22Rv1 (cell line): ENCODE data around the gene GMFB.

ENCODE experiments used
- ZFX ChIP-seq: fragments of 450-650 bp; IDR thresholded peaks from 2 replicates; pipeline ENCODE4 v1.6.1; 2017; ENCODE audit warnings: antibody characterized with exemption, borderline replicate concordance
- TF ChIP-seq, protein P1 (sequence below): fragments of 450-650 bp; IDR thresholded peaks from 2 replicates; pipeline ENCODE4 v1.5.1; 2017; ENCODE audit warnings: mild to moderate bottlenecking

DNA sequence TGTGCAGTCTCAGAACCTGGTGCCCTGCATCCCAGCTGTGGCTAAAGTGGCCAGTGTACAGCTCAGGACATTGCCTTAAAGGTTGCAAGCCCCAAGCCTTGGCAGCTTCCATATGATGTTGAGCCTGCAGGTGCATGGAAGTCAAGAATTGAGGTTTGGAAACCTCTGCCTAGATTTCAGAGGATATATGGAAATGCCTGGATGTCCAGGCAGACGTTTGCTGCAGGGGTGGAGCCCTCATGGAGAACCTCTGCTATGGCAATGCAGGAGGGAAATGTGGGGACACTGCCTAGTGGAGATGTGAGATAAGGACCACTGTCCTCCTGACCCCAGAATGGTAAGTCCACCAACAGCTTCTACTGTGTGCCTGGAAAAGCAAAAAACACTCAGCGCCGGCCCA is 29.7 kb downstream of the GMFB start:
- TF ChIP-seq, protein P1, sequence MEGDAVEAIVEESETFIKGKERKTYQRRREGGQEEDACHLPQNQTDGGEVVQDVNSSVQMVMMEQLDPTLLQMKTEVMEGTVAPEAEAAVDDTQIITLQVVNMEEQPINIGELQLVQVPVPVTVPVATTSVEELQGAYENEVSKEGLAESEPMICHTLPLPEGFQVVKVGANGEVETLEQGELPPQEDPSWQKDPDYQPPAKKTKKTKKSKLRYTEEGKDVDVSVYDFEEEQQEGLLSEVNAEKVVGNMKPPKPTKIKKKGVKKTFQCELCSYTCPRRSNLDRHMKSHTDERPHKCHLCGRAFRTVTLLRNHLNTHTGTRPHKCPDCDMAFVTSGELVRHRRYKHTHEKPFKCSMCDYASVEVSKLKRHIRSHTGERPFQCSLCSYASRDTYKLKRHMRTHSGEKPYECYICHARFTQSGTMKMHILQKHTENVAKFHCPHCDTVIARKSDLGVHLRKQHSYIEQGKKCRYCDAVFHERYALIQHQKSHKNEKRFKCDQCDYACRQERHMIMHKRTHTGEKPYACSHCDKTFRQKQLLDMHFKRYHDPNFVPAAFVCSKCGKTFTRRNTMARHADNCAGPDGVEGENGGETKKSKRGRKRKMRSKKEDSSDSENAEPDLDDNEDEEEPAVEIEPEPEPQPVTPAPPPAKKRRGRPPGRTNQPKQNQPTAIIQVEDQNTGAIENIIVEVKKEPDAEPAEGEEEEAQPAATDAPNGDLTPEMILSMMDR = no peak
- no peak for TF ChIP-seq ZFX
